ENCODE data around the gene LSM4.

- TF ChIP-seq EZH2 (IDR thresholded peaks at IDR 0.05; ENCODE audit: insufficient read depth, poor library complexity, severe bottlenecking) (no peak), EZH2phosphoT487 (IDR thresholded peaks at IDR 0.05; ENCODE audit: insufficient read depth, low read depth) (no peak)
These were observed 25.3 kb upstream of the LSM4 start for GRCh38 chr19:18348171-18348570.
